H9 (cell line): ENCODE results near the gene MYLK3. TPM values are rescaled to one million over a fixed set of nuclear protein-coding genes. Genes with fewer than 3 reads are reported as not detected.

ENCODE experiments used
- DNase-seq: peaks from one replicate; pipeline ENCODE4 v3.0.0-alpha.2; 2017
- H2AFZ ChIP-seq: one replicate; pipeline ENCODE4 v1.6.1; 2013; ENCODE audit warnings: mild to moderate bottlenecking, low read length, control low read depth, moderate library complexity
- H2AK5ac ChIP-seq: 2 replicates; pipeline ENCODE4 v1.6.1; 2013; ENCODE audit warnings: low read length, control low read depth, mixed read lengths; ENCODE audit not compliant: insufficient read length
- H2BK120ac ChIP-seq: one replicate; pipeline ENCODE4 v1.6.1; 2013; ENCODE audit warnings: low read depth, mild to moderate bottlenecking, low read length, control low read depth, inconsistent platforms; ENCODE audit not compliant: poor library complexity, severe bottlenecking
- H2BK12ac ChIP-seq: 2 replicates; pipeline ENCODE4 v1.6.1; 2013; ENCODE audit warnings: low read length, control low read depth, mixed read lengths, low read depth; ENCODE audit not compliant: insufficient read length
- H2BK15ac ChIP-seq: 2 replicates; pipeline ENCODE4 v1.6.1; 2013; ENCODE audit warnings: low read depth, low read length, control low read depth
- H2BK20ac ChIP-seq: one replicate; pipeline ENCODE4 v1.6.1; 2013; ENCODE audit warnings: low read depth, mild to moderate bottlenecking, low read length, control low read depth, inconsistent platforms; ENCODE audit not compliant: poor library complexity, severe bottlenecking
- H2BK5ac ChIP-seq: 2 replicates; pipeline ENCODE4 v1.6.1; 2013; ENCODE audit warnings: low read length, control low read depth, mixed read lengths; ENCODE audit not compliant: insufficient read length
- H3K14ac ChIP-seq: 2 replicates; pipeline ENCODE4 v1.6.1; 2013; ENCODE audit warnings: low read length, control low read depth; ENCODE audit not compliant: insufficient read depth
- H3K18ac ChIP-seq: 2 replicates; pipeline ENCODE4 v1.6.1; 2013; ENCODE audit warnings: low read depth, mild to moderate bottlenecking, mixed read lengths, low read length, control low read depth; ENCODE audit not compliant: insufficient read length
- H3K23ac ChIP-seq: 2 replicates; pipeline ENCODE4 v1.6.1; 2013; ENCODE audit warnings: low read length, control low read depth, mixed read lengths, low read depth; ENCODE audit not compliant: insufficient read length
- H3K23me2 ChIP-seq: 2 replicates; pipeline ENCODE4 v1.6.1; 2013; ENCODE audit warnings: low read depth, mild to moderate bottlenecking, mixed read lengths, low read length, control low read depth; ENCODE audit not compliant: insufficient read length, poor library complexity, severe bottlenecking
- H3K27ac ChIP-seq: 2 replicates; pipeline ENCODE4 v1.5.1; 2013; ENCODE audit warnings: low read length, control low read depth, mixed read lengths, low read depth; ENCODE audit not compliant: insufficient read length
- H3K27me3 ChIP-seq: 2 replicates; pipeline ENCODE4 v1.6.1; 2013; ENCODE audit warnings: low read length, control low read depth, inconsistent platforms; ENCODE audit not compliant: insufficient read depth
- H3K4ac ChIP-seq: 2 replicates; pipeline ENCODE4 v1.6.1; 2013; ENCODE audit warnings: low read depth, mild to moderate bottlenecking, control low read depth, inconsistent platforms, low read length, moderate library complexity
- H3K4me1 ChIP-seq: 2 replicates; pipeline ENCODE4 v1.6.1; 2013; ENCODE audit warnings: low read length, control low read depth, inconsistent platforms; ENCODE audit not compliant: insufficient read depth
- H3K4me2 ChIP-seq: 2 replicates; pipeline ENCODE4 v1.6.1; 2013; ENCODE audit warnings: low read length, control low read depth, mixed read lengths; ENCODE audit not compliant: insufficient read length, insufficient read depth
- H3K56ac ChIP-seq: 2 replicates; pipeline ENCODE4 v1.6.1; 2013; ENCODE audit warnings: low read depth, mild to moderate bottlenecking, mixed read lengths, low read length, control low read depth; ENCODE audit not compliant: insufficient read length
- H3K79me1 ChIP-seq: 2 replicates; pipeline ENCODE4 v1.6.1; 2013; ENCODE audit warnings: low read depth, mild to moderate bottlenecking, moderate library complexity, low read length, control low read depth, inconsistent platforms; ENCODE audit not compliant: insufficient read depth, poor library complexity, severe bottlenecking
- H3K79me2 ChIP-seq: 2 replicates; pipeline ENCODE4 v1.6.1; 2013; ENCODE audit warnings: low read length, control low read depth, inconsistent platforms; ENCODE audit not compliant: insufficient read depth
- H3K9ac ChIP-seq: 2 replicates; pipeline ENCODE4 v1.6.1; 2013; ENCODE audit warnings: low read length, control low read depth, mixed read lengths; ENCODE audit not compliant: insufficient read length; ENCODE audit errors: extremely low read depth
- H3K9me3 ChIP-seq: one replicate; pipeline ENCODE4 v1.6.1; 2013; ENCODE audit warnings: low read depth, low read length, inconsistent platforms; ENCODE audit not compliant: control insufficient read depth
- H3T11ph ChIP-seq: one replicate; pipeline ENCODE4 v1.6.1; 2013; ENCODE audit warnings: mild to moderate bottlenecking, low read length, control low read depth, inconsistent platforms
- H4K20me1 ChIP-seq: one replicate; pipeline ENCODE4 v1.6.1; 2013; ENCODE audit not compliant: control insufficient read depth, insufficient read length, insufficient read depth
- H4K5ac ChIP-seq: 2 replicates; pipeline ENCODE4 v1.6.1; 2013; ENCODE audit warnings: low read depth, mild to moderate bottlenecking, mixed read lengths, low read length, control low read depth; ENCODE audit not compliant: insufficient read length
- H4K8ac ChIP-seq: replicated peaks from 2 replicates; pipeline ENCODE4 v1.6.1; 2013; ENCODE audit warnings: low read length, control low read depth, mixed read lengths, low read depth; ENCODE audit not compliant: insufficient read length
- H4K91ac ChIP-seq: 2 replicates; pipeline ENCODE4 v1.6.1; 2013; ENCODE audit warnings: low read depth, mild to moderate bottlenecking, moderate library complexity, mixed read lengths, low read length, control low read depth; ENCODE audit not compliant: insufficient read length
- H3K27ac Mint-ChIP-seq, 3 experiments: 2 replicates in 2 of 3; 3 replicates in 1 of 3; pipeline ENCODE4 v1.8.0; 2020 to 2021; ENCODE audit warnings: mixed read lengths in 3 of 3, mild to moderate bottlenecking in 1 of 3, moderate library complexity in 1 of 3
- H3K27me3 Mint-ChIP-seq: 2 replicates; pipeline ENCODE4 v1.8.0; 2021; ENCODE audit warnings: low read depth, mild to moderate bottlenecking, moderate library complexity, mixed read lengths
- H3K36me3 Mint-ChIP-seq, 3 experiments: 2 replicates in 2 of 3; 3 replicates in 1 of 3; pipeline ENCODE4 v1.8.0; 2020 to 2021; ENCODE audit warnings: low read depth in 3 of 3, mixed read lengths in 3 of 3; ENCODE audit not compliant: insufficient read depth in 1 of 3
- H3K4me1 Mint-ChIP-seq, 2 experiments: 2 replicates each; pipeline ENCODE4 v1.8.0; 2020; ENCODE audit warnings: mixed read lengths in 2 of 2
- H3K4me3 Mint-ChIP-seq, 2 experiments: 2 replicates in 1 of 2; 3 replicates in 1 of 2; pipeline ENCODE4 v1.8.0; 2020 to 2021; ENCODE audit warnings: mild to moderate bottlenecking in 2 of 2, mixed read lengths in 2 of 2, moderate library complexity in 1 of 2
- H3K9me3 Mint-ChIP-seq, 2 experiments: 2 replicates in 1 of 2; 3 replicates in 1 of 2; pipeline ENCODE4 v1.8.0; 2020; ENCODE audit warnings: mild to moderate bottlenecking in 2 of 2, mixed read lengths in 2 of 2, moderate library complexity in 1 of 2
- CTCF ChIP-seq: fragments of 200-600 bp; sonication (generic); conservative IDR thresholded peaks from 3 replicates; pipeline ENCODE4 v1.8.0; 2021; ENCODE audit warnings: antibody characterized with exemption, mild to moderate bottlenecking
- WGBS: extraction: QIAGEN DNeasy Blood & Tissue Kit; methylation state at CpG from one replicate; pipeline ENCODE4 v1.1.7; 2013; ENCODE audit warnings: missing lambda C conversion rate, low lambda C conversion rate, mixed read lengths; ENCODE audit not compliant: insufficient read length; ENCODE audit errors: extremely low coverage; 5-methylcytosine and 5-hydroxymethylcytosine counted together
- total RNA-seq: library from RNA; stranded (reverse); gene quantifications from 2 replicates; pipeline ENCODE4 v1.2.1, GENCODE V29; 2021

Gene MYLK3
- total RNA-seq, 1 experiment from 2014 or later = 0.90 TPM

GRCh38 chr16:46711106-46712058 lies 36.8 kb downstream of the MYLK3 start:
- Histone ChIP-seq H4K20me1 (no peaks in the 10 kb centered on the region), H4K8ac (no peak overlapping the region), H2BK15ac (no peak overlapping the region), H3K18ac (no peak overlapping the region), H2BK5ac (no peak overlapping the region), H4K5ac (no peak overlapping the region), H2AFZ (no peak overlapping the region), H3K56ac (no peak overlapping the region), H3K14ac (no peak overlapping the region), H2BK12ac (no peak overlapping the region), H2BK120ac (no peak overlapping the region), H3K79me1 (no peaks in the 10 kb centered on the region), H3K4me2 (no peak overlapping the region), H3K4ac (no peak overlapping the region), H3K27me3 (no peaks in the 10 kb centered on the region), H3K79me2 (no peaks in the 10 kb centered on the region), H3K4me1 (no peaks in the 10 kb centered on the region), H4K91ac (no peak overlapping the region), H3K23me2 (no peaks in the 10 kb centered on the region), H3K27ac (no peak overlapping the region), H3T11ph (no peak overlapping the region), H2BK20ac (no peak overlapping the region), H3K23ac (no peak overlapping the region), H2AK5ac (no peak overlapping the region), H3K9ac (no peak overlapping the region), H3K9me3 (no peaks in the 10 kb centered on the region)
- Mint-ChIP-seq H3K9me3 (no peaks in the 10 kb centered on the region), H3K4me1 (no peaks in the 10 kb centered on the region), H3K27me3 (no peaks in the 10 kb centered on the region), H3K36me3 (no peaks in the 10 kb centered on the region; a peak in 1 of 7 replicates), H3K4me3 (no peak overlapping the region), H3K27ac (peak overlapping the region in 1 of 3 experiments; percentile 53; a peak in 1 of 7 replicates)
- DNase-seq = no peak
- no CpG with 5 or more reads among the region's 10 CpGs for WGBS
- no peak for TF ChIP-seq CTCF
